Measurements from ENCODE around the gene TPST1. TPM values are rescaled to one million over a fixed set of nuclear protein-coding genes. Genes with fewer than 3 reads are reported as not detected.

TPST1 gene
- total RNA-seq, 1 experiment from 2014 or later = 15.9 TPM

- Histone ChIP-seq H3K56ac (ENCODE audit: insufficient read length, low read depth, low read length) (no peak overlapping the region), H2AFZ (ENCODE audit: low read length) (no peak overlapping the region), H2BK15ac (ENCODE audit: low read depth, low read length) (no peak overlapping the region), H4K91ac (ENCODE audit: insufficient read length, low read depth, low read length) (no peak overlapping the region), H3K18ac (ENCODE audit: insufficient read length, low read depth, low read length) (no peak overlapping the region), H3K4ac (ENCODE audit: low read depth, low read length) (no peak overlapping the region), H2BK120ac (ENCODE audit: low read depth, low read length, poor library complexity, severe bottlenecking) (no peak overlapping the region), H2AK5ac (ENCODE audit: insufficient read length, low read length) (no peak overlapping the region), H3K79me1 (ENCODE audit: insufficient read depth, low read depth, low read length, poor library complexity, severe bottlenecking) (no peaks in the 10 kb centered on the region), H2BK20ac (ENCODE audit: low read depth, low read length, poor library complexity, severe bottlenecking) (no peak overlapping the region), H3K4me1 (ENCODE audit: insufficient read depth, low read length) (no peaks in the 10 kb centered on the region), H4K5ac (ENCODE audit: insufficient read length, low read depth, low read length) (no peak overlapping the region), H3K14ac (ENCODE audit: insufficient read depth, low read length) (no peak overlapping the region), H3K23ac (ENCODE audit: insufficient read length, low read depth, low read length) (no peak overlapping the region), H3K4me2 (ENCODE audit: insufficient read depth, insufficient read length, low read length) (no peak overlapping the region), H3K9me3 (ENCODE audit: control insufficient read depth, low read depth, low read length) (no peaks in the 10 kb centered on the region), H2BK12ac (ENCODE audit: insufficient read length, low read depth, low read length) (no peak overlapping the region), H3K27ac (ENCODE audit: insufficient read length, low read depth, low read length) (no peak overlapping the region), H2BK5ac (ENCODE audit: insufficient read length, low read length) (no peak overlapping the region), H4K20me1 (ENCODE audit: control insufficient read depth, insufficient read depth, insufficient read length) (no peaks in the 10 kb centered on the region), H3T11ph (ENCODE audit: low read length) (no peak overlapping the region), H3K27me3 (ENCODE audit: insufficient read depth, low read length) (no peaks in the 10 kb centered on the region), H4K8ac (replicated peaks; ENCODE audit: insufficient read length, low read depth, low read length) (no peak overlapping the region), H3K23me2 (ENCODE audit: insufficient read length, low read depth, low read length, poor library complexity, severe bottlenecking) (no peaks in the 10 kb centered on the region), H3K9ac (ENCODE audit: extremely low read depth, insufficient read length, low read length) (no peak overlapping the region), H3K79me2 (ENCODE audit: insufficient read depth, low read length) (no peaks in the 10 kb centered on the region)
- DNase-seq = no peak
- no peak overlapping the region for H3K27ac Mint-ChIP-seq
- no peak for TF ChIP-seq CTCF (conservative IDR thresholded peaks at IDR 0.05)
- H3K4me1 Mint-ChIP-seq = peaks cover 14 to 16% of the 10 kb centered on the region in 2 experiments
- H3K9me3 Mint-ChIP-seq = no peaks in the 10 kb centered on the region
- no peaks in the 10 kb centered on the region for H3K36me3 Mint-ChIP-seq (ENCODE audit: insufficient read depth in 1 of 3, low read depth in 3 of 3)
- WGBS (ENCODE audit: extremely low coverage, insufficient read length, low lambda C conversion rate) = no CpG with 5 or more reads among the region's 5 CpGs
- H3K4me3 Mint-ChIP-seq = no peak overlapping the region
- no peaks in the 10 kb centered on the region for H3K27me3 Mint-ChIP-seq (ENCODE audit: low read depth)
Measured at GRCh38 chr7:66307591-66308215, 102.6 kb downstream of the TPST1 start.
